VCaP (cell line): ENCODE results near the gene TGFBI.
A peak's percentile ranks its signal among the peaks of the same experiment; 100 is the strongest.

Experiments used
- H3K27ac ChIP-seq: fragments of 450-650 bp; 2 replicates; pipeline ENCODE4 v1.5.1; 2017
- CTCF ChIP-seq: fragments of 450-650 bp; conservative IDR thresholded peaks from 2 replicates; pipeline ENCODE4 v1.5.1; 2017; ENCODE audit warnings: mild to moderate bottlenecking, moderate library complexity

Gene TGFBI

GRCh38 chr5:136079195-136079985, 50.6 kb downstream of the TGFBI start:
- H3K27ac ChIP-seq: no peak overlapping the region
- TF ChIP-seq CTCF: no peak

- H3K27ac ChIP-seq: no peak overlapping the region
- TF ChIP-seq CTCF: no peak
Observed at GRCh38 chr5:136080113-136080482, 51.3 kb downstream of the TGFBI start.

GRCh38 chr5:136080483-136081216, 51.9 kb downstream of the TGFBI start:
- no peak for TF ChIP-seq CTCF
- no peak overlapping the region for H3K27ac ChIP-seq

DNA sequence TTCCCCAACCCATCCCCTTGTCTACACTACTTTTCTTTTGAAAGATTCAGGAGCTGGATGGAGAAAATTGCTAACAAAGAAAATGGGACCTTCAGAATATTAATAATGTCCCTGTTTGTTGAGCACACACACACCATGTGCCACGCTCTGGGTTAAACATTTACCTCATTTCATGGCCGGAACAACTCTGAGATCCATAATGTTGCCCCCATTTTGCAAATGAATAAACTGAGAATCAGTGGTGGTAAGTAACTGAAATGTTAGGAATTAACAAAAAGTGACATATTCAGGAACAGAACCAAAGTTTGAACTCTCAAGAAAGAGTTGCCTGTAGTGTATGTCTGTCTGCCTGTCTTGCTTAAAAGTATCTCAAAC, 52.4 kb downstream of the TGFBI start:
- no peak for TF ChIP-seq CTCF
- H3K27ac ChIP-seq: no peak overlapping the region

- H3K27ac ChIP-seq: no peak overlapping the region
- TF ChIP-seq CTCF: peak; percentile 87
Observed at GRCh38 chr5:136082390-136083193, 53.8 kb downstream of the TGFBI start.

GRCh38 chr5:136084698-136085097, 55.9 kb downstream of the TGFBI start:
- peak overlapping the region; percentile 36; the same call in 1 of the 2 replicates for H3K27ac ChIP-seq
- no peak for TF ChIP-seq CTCF
